Inferior parietal cortex (tissue), 1 donor: ENCODE results near the gene KNOP1.

Experiments
- DNase-seq: peaks from one replicate; pipeline ENCODE4 v3.0.0-alpha.2; 2016; ENCODE audit errors: extremely low spot score

Gene KNOP1

GRCh38 chr16:19717741-19718623 is at the start of gene KNOP1, which contains the start of gene IQCK:
Gene KNOP1, minus strand, starts transcription at chr16:19718227. Its CDS starts 3,192 bp downstream, at chr16:19715035.
Gene IQCK, plus strand, starts transcription at chr16:19718271. Its CDS starts 36 bp downstream, at chr16:19718307.
- peak; percentile 89 for DNase-seq

GRCh38 chr16:19767497-19767896 is 49.5 kb upstream of the KNOP1 start:
- no peak for DNase-seq

- no peak for DNase-seq
Observed at GRCh38 chr16:19766988-19767387, 49.0 kb upstream of the KNOP1 start.

GRCh38 chr16:19766554-19766884 is 48.5 kb upstream of the KNOP1 start:
- no peak for DNase-seq

GRCh38 chr16:19765860-19766553 is 48.0 kb upstream of the KNOP1 start:
- DNase-seq = peak; percentile 86

- DNase-seq = no peak
Observed at GRCh38 chr16:19760356-19761060, 42.5 kb upstream of the KNOP1 start.

GRCh38 chr16:19757762-19758595 is 40.0 kb upstream of the KNOP1 start:
- DNase-seq = peak; percentile 79

GRCh38 chr16:19757026-19757425 is 39.0 kb upstream of the KNOP1 start:
- no peak for DNase-seq

GRCh38 chr16:19755268-19755667 is 37.2 kb upstream of the KNOP1 start:
- no peak for DNase-seq

- no peak for DNase-seq
Observed at GRCh38 chr16:19754644-19755036, 36.6 kb upstream of the KNOP1 start.

- DNase-seq = no peak
Observed at GRCh38 chr16:19753815-19754643, 36.0 kb upstream of the KNOP1 start.

- DNase-seq = no peak
Observed at GRCh38 chr16:19751478-19752385, 33.7 kb upstream of the KNOP1 start.

GRCh38 chr16:19749571-19750080 is 31.6 kb upstream of the KNOP1 start:
- DNase-seq = no peak

GRCh38 chr16:19748389-19749168 is 30.6 kb upstream of the KNOP1 start:
- DNase-seq = no peak

- DNase-seq = no peak
Observed at GRCh38 chr16:19746561-19746960, 28.5 kb upstream of the KNOP1 start.

GRCh38 chr16:19745286-19746010 is 27.4 kb upstream of the KNOP1 start:
- no peak for DNase-seq

- DNase-seq = no peak
Observed at GRCh38 chr16:19744670-19745069, 26.6 kb upstream of the KNOP1 start.

- no peak for DNase-seq
Observed at GRCh38 chr16:19743816-19744159, 25.8 kb upstream of the KNOP1 start.
